Vagina (tissue), 2 donors: ENCODE data around the gene NT5C1B.

ENCODE experiments used
- CTCF ChIP-seq, 3 experiments: fragments of 450-650 bp in 2 of 3; fragments of 200-600 bp in 1 of 3; sonication (generic) in 1 of 3; IDR thresholded peaks; one replicate each; pipeline ENCODE4 v1.5.1; 2017 to 2019; ENCODE audit warnings: antibody characterized with exemption in 3 of 3, mild to moderate bottlenecking in 2 of 3, moderate library complexity in 2 of 3
- POLR2A ChIP-seq, 2 donors: fragments of 450-650 bp; IDR thresholded peaks; one replicate each; pipeline ENCODE4 v1.6.1; 2017; ENCODE audit warnings: antibody characterized with exemption in 2 of 2, mild to moderate bottlenecking in 2 of 2, moderate library complexity in 2 of 2

- TF ChIP-seq POLR2A (IDR thresholded peaks at IDR 0.05) (no peak), CTCF (IDR thresholded peaks at IDR 0.05) (no peak)
These were observed 10.9 kb upstream of the NT5C1B start for GRCh38 chr2:18600255-18600613.
